K562 (cell line): ENCODE results near the gene B3GALT4. TPM values are rescaled to one million over a fixed set of nuclear protein-coding genes. Genes with fewer than 3 reads are reported as not detected.

Experiments used
- ATAC-seq: fragments of 200-7000 bp; cut with Tn5 transposase; 3 replicates; pipeline ENCODE4 v1.9.1; 2020; ENCODE audit warnings: moderate library complexity
- BruUV-seq: library from RNA; stranded (reverse); fragments of 400-500 nt; replicated peaks from 2 replicates; lab custom pipeline; 2021; lab: Mats Ljungman, UMichigan
- CTCF ChIA-PET: fragments of 300-600 bp; formaldehyde crosslinking; extraction: SDS; loops from one replicate; lab custom pipeline; 2021; ENCODE audit warnings: low intra/inter-chr PET ratio; lab: Yijun Ruan, JAX
- POLR2A ChIA-PET: fragments of 300-600, 350-650 bp; sonication (Branson Sonifier 250); formaldehyde crosslinking; extraction: SDS; loops from one replicate; lab custom pipeline; 2021; ENCODE audit warnings: antibody characterized with exemption, inconsistent platforms; lab: Yijun Ruan, JAX
- DNase-seq, 4 experiments: peaks; one replicate each; pipeline versions ENCODE4 v3.0.0 to v3.0.0-alpha.2; 2011 to 2018; ENCODE audit warnings: low spot score in 3 of 4, mixed read lengths in 3 of 4; ENCODE audit errors: extremely low read depth in 1 of 4
- FAIRE-seq: peaks from 2 replicates; lab custom pipeline; 2011; peaks lifted over from hg19 to GRCh38; lab: Jason Lieb, UNC
- H2AFZ ChIP-seq: 2 replicates; pipeline ENCODE4 v1.6.0; 2011; ENCODE audit warnings: low read depth, low read length, control low read depth, inconsistent platforms
- H3K27ac ChIP-seq: fragments of 200-600 bp; 3 replicates; pipeline ENCODE4 v1.8.0; 2011; ENCODE audit warnings: low read depth, mild to moderate bottlenecking, control low read depth, inconsistent platforms, low read length, moderate library complexity, mixed read lengths; ENCODE audit errors: extremely low read depth
- H3K27me3 ChIP-seq, 2 experiments: fragments of 300-600 bp in 1 of 2; 2 replicates in 1 of 2; 3 replicates in 1 of 2; pipeline versions ENCODE4 v1.6.0 to v1.8.0; 2011; ENCODE audit warnings: inconsistent platforms in 2 of 2, low read length in 2 of 2, mild to moderate bottlenecking in 1 of 2, mixed read lengths in 1 of 2, moderate library complexity in 1 of 2; ENCODE audit not compliant: control insufficient read depth in 2 of 2, insufficient read depth in 2 of 2
- H3K36me3 ChIP-seq: fragments of 300-600 bp; 3 replicates; pipeline ENCODE4 v1.8.0; 2011; ENCODE audit warnings: mild to moderate bottlenecking, low read length, inconsistent platforms; ENCODE audit not compliant: control insufficient read depth, insufficient read depth
- H3K4me1 ChIP-seq, 2 experiments: fragments of 200-600 bp in 1 of 2; replicated peaks in 1 of 2; 2 replicates in 1 of 2; 3 replicates in 1 of 2; pipeline versions ENCODE4 v1.5.1 to v1.8.0; 2011; ENCODE audit warnings: inconsistent platforms in 2 of 2, low read length in 2 of 2, mild to moderate bottlenecking in 1 of 2, mixed read lengths in 1 of 2, moderate library complexity in 1 of 2; ENCODE audit not compliant: control insufficient read depth in 2 of 2, insufficient read depth in 2 of 2
- H3K4me2 ChIP-seq: 2 replicates; pipeline ENCODE4 v1.6.1; 2011; ENCODE audit warnings: low read length, control low read depth, inconsistent platforms, mixed read lengths; ENCODE audit not compliant: insufficient read depth
- H3K4me3 ChIP-seq: fragments of 200-600 bp; sonication (generic), shearing (Covaris generic); 2 replicates; pipeline ENCODE4 v1.5.1; 2016; ENCODE audit warnings: control low read depth, inconsistent platforms
- H3K79me2 ChIP-seq: fragments of 200-600 bp; 3 replicates; pipeline ENCODE4 v1.8.0; 2011; ENCODE audit warnings: low read length, inconsistent platforms; ENCODE audit not compliant: control insufficient read depth, insufficient read depth
- H3K9ac ChIP-seq, 2 experiments: 2 replicates each; pipeline versions ENCODE4 v1.6.0 to v1.6.1; 2011; ENCODE audit warnings: low read depth in 2 of 2, low read length in 2 of 2, control low read depth in 1 of 2, inconsistent platforms in 1 of 2, mild to moderate bottlenecking in 1 of 2, mixed read lengths in 1 of 2; ENCODE audit not compliant: insufficient read depth in 1 of 2
- H3K9me1 ChIP-seq: one replicate; pipeline ENCODE4 v1.6.0; 2011; ENCODE audit warnings: inconsistent platforms, mild to moderate bottlenecking, low read length, moderate library complexity; ENCODE audit not compliant: control insufficient read depth, insufficient read depth
- H3K9me3 ChIP-seq: replicated peaks from 2 replicates; pipeline ENCODE4 v1.5.1; 2011; ENCODE audit warnings: low read depth, low read length, inconsistent platforms; ENCODE audit not compliant: control insufficient read depth, insufficient read depth
- H4K20me1 ChIP-seq: replicated peaks from 2 replicates; pipeline ENCODE4 v1.6.1; 2011; ENCODE audit warnings: low read length, inconsistent platforms, mixed read lengths; ENCODE audit not compliant: control insufficient read depth, insufficient read depth
- BCOR ChIP-seq: fragments of 450-650 bp; IDR thresholded peaks from 2 replicates; pipeline ENCODE4 v1.6.1; 2016
- CEBPG ChIP-seq, 3 experiments: fragments of 200-800 bp in 1 of 3; sonication (Bioruptor generic) in 1 of 3; sonication (generic) in 1 of 3; formaldehyde crosslinking in 1 of 3; IDR thresholded peaks in 2 of 3; conservative IDR thresholded peaks in 1 of 3; 2 replicates each; pipeline versions ENCODE4 v1.6.1 to v1.8.0; 2016 to 2022; ENCODE audit warnings: missing compliant biosample characterization in 2 of 3, missing genetic modification characterization in 2 of 3, mild to moderate bottlenecking in 1 of 3, missing genetic modification reagents in 1 of 3
- FOXM1 ChIP-seq, 2 experiments: fragments of 450-650 bp in 1 of 2; sonication (generic) in 1 of 2; formaldehyde crosslinking in 1 of 2; IDR thresholded peaks; 2 replicates each; pipeline versions ENCODE4 v1.6.1 to v1.9.0; 2017 to 2022; ENCODE audit warnings: low read depth in 2 of 2, mild to moderate bottlenecking in 2 of 2, missing genetic modification reagents in 1 of 2, moderate library complexity in 1 of 2
- HDGF ChIP-seq: fragments of 450-650 bp; IDR thresholded peaks from 2 replicates; pipeline ENCODE4 v1.6.1; 2016
- NFRKB ChIP-seq: fragments of 450-650 bp; IDR thresholded peaks from 2 replicates; pipeline ENCODE4 v1.6.1; 2016; ENCODE audit warnings: low read depth
- RBM15 ChIP-seq: fragments of 200-400 bp; formaldehyde crosslinking; IDR thresholded peaks from 2 replicates; pipeline ENCODE4 v1.6.1; 2018; ENCODE audit warnings: mild to moderate bottlenecking, low read length, moderate library complexity; ENCODE audit not compliant: insufficient read depth
- SMARCA5 ChIP-seq: fragments of 450-650 bp; IDR thresholded peaks from 2 replicates; pipeline ENCODE4 v1.6.1; 2016
- SRF ChIP-seq, 2 experiments: fragments of 250-450, 450-650 bp in 1 of 2; sonication (Bioruptor Pico) in 1 of 2; sonication (generic) in 1 of 2; formaldehyde crosslinking; IDR thresholded peaks; 2 replicates each; pipeline versions ENCODE4 v1.5.0 to v1.5.1; 2020 to 2022; ENCODE audit warnings: mild to moderate bottlenecking in 1 of 2, missing genetic modification reagents in 1 of 2
- XRCC3 ChIP-seq: fragments of 450-650 bp; IDR thresholded peaks from 2 replicates; pipeline ENCODE4 v1.6.1; 2017; ENCODE audit warnings: mild to moderate bottlenecking, moderate library complexity
- ZEB2 ChIP-seq: fragments of 450-650 bp; IDR thresholded peaks from 2 replicates; pipeline ENCODE4 v1.6.1; 2016
- ZNF3 ChIP-seq: fragments of 250-450 bp; sonication (Bioruptor Pico); IDR thresholded peaks from 2 replicates; pipeline ENCODE4 v1.5.0; 2021; ENCODE audit warnings: mild to moderate bottlenecking, moderate library complexity
- ZNF586 ChIP-seq: fragments of 450-650 bp; formaldehyde crosslinking; conservative IDR thresholded peaks from 2 replicates; pipeline ENCODE4 v1.4.0; 2020; ENCODE audit warnings: mild to moderate bottlenecking, moderate library complexity
- ZNF766 ChIP-seq: fragments of 200-800 bp; sonication (Bioruptor generic); conservative IDR thresholded peaks from 2 replicates; pipeline ENCODE4 v1.6.1; 2016; ENCODE audit warnings: missing genetic modification characterization, missing compliant biosample characterization
- WGBS: fragments of 100-300 bp; shearing (Covaris generic); methylation state at CpG from one replicate; pipeline ENCODE4 v1.1.6; 2016; ENCODE audit warnings: low coverage, mixed read lengths; ENCODE audit not compliant: insufficient coverage; ENCODE audit errors: missing lambda C conversion rate; 5-methylcytosine and 5-hydroxymethylcytosine counted together
- in situ Hi-C: fragments of 300-500 bp; cut with MboI; formaldehyde crosslinking; loops from 4 replicates; pipeline ENCODE4 v1.15.0; 2018; ENCODE audit warnings: inconsistent platforms, mixed read lengths
- intact Hi-C: fragments of 100-400 bp; cut with micrococcal nuclease; formaldehyde crosslinking; loops from 2 replicates; pipeline ENCODE4 v1.14.2; 2022
- polyA plus RNA-seq, 8 experiments: library from polyadenylated mRNA; depleted of rRNA in 4 of 8; stranded (reverse) in 5 of 8; unstranded in 3 of 8; fragments of >200 nt; fragmentation: Nextera tagmentation in 2 of 8; fragmentation: Illumina TruSeq in 1 of 8; extraction: Ambion mirVana in 2 of 8; extraction: Trizol in 1 of 8; gene quantifications; 2 replicates each; pipeline versions ENCODE4 v1.2.1 to v1.2.3, GENCODE V29; 2011 to 2014; ENCODE audit warnings: inconsistent platforms in 1 of 8, missing spikeins in 1 of 8
- total RNA-seq, 7 experiments: library from RNA; depleted of rRNA in 6 of 7; stranded (reverse); fragments of >200 nt in 6 of 7; fragmentation: Illumina TruSeq in 2 of 7; extraction: Trizol in 2 of 7; gene quantifications; 2 replicates each; pipeline versions ENCODE4 v1.2.1 to v1.2.3, GENCODE V29; 2011 to 2021; ENCODE audit warnings: low replicate concordance in 1 of 7
- TF ChIP-seq, protein P1 (sequence below): fragments of 250-450 bp; sonication (Bioruptor Pico); IDR thresholded peaks from 2 replicates; pipeline ENCODE4 v1.5.0; 2021
- TF ChIP-seq, protein P2 (sequence below): IDR thresholded peaks from 2 replicates; pipeline ENCODE4 v1.6.1; 2011; ENCODE audit warnings: borderline replicate concordance, low read depth, mild to moderate bottlenecking, moderate library complexity, low read length; ENCODE audit not compliant: insufficient read depth, poor library complexity, severe bottlenecking

The B3GALT4 gene
- total and polyA plus RNA-seq, 9 of the 15 experiments (the other 6 are each of a cell fraction or from before 2014, with no cell fraction given), result 0.11 to 1.3 (median 0.53) TPM; not detected in 1

DNA sequence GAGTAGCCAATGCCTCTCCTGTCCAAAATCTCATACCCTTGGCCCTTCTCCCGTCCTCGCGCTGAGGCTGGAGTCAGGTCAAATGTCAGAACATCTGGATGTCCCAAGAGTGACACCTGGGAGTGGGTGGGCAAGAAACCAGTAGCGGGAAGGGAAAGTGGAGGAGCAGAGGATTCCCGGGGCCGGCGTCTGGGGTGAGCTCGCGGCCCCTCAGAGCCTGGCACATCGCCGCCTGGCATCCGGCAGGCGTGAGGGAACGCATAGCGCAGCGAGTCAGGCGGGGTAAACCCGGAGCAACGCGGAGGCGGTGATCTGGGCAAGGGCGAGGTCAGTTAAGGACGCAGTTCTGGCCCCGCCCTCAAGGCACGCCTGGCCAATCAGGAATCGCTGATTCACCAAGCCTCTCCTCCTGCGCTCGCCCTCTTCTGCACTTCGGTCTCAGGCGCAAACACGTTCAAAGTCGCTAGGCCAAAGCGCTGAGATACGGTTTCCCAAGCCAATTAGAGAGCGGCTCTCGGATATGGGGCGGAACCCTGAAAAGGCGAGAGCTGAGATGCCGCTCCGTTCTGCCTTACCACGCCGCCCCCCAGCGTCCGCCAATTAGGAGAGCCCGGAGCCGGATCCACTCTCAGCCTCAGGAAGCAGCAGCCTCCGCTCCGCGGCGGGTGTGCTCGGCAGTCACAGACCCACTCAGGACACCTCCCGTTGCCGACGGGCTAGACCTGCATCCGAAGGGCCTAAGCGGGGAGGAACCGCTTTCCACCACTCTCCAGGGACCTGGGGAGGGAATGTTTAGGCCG is 27.8 kb upstream of the B3GALT4 start:
- TSS peak; percentile 43 for BruUV-seq
- DNase-seq (peak; percentile 95 to 100 (median 96)), FAIRE-seq (peak; percentile 100), ATAC-seq (peak; percentile 97)
- intact Hi-C loops (loop anchor here (1.0 to 2.0 kb wide), 4 partner anchors 48 to 235 kb away; partner anchors contain the start of genes RXRB and SLC39A7), in situ Hi-C loops (loop anchor here (5.0 kb wide), 2 partner anchors 132 to 232 kb away; no protein-coding TSS in a partner anchor)
- H2AFZ ChIP-seq, result peak overlapping the region; percentile 99
- H3K27me3 ChIP-seq, result peaks cover 4 to 6% of the 10 kb centered on the region in 2 experiments; a peak in 2 of 5 replicates
- H3K9ac ChIP-seq, result peak overlapping the region; percentile 89 to 90
- peaks cover 22 to 31% of the 10 kb centered on the region in 2 experiments for H3K4me1 ChIP-seq
- no peaks in the 10 kb centered on the region for H3K9me3 ChIP-seq
- peak overlapping the region; percentile 91 for H3K27ac ChIP-seq
- peak overlapping the region; percentile 53 for H3K4me3 ChIP-seq
- WGBS, result 1% methylated on average over 58 of the region's 58 CpGs
- ChIA-PET POLR2A (interaction anchor here (0.5 to 5.2 kb wide), 29 partner anchors 10 to 1766 kb away, joined by 3 to 57 read pairs (median 4); partner anchors contain the start of genes B3GALT4, HLA-DPA1, RING1 and RPS18), CTCF (interaction anchor here (0.5 to 3.6 kb wide), 9 partner anchors 74 to 505 kb away, joined by 3 to 24 read pairs (median 5); no protein-coding TSS in a partner anchor)
- peaks cover 4% of the 10 kb centered on the region for H3K9me1 ChIP-seq
- peaks cover 19% of the 10 kb centered on the region for H3K36me3 ChIP-seq
- peak overlapping the region; percentile 97 for H3K4me2 ChIP-seq
- no peaks in the 10 kb centered on the region for H4K20me1 ChIP-seq
- H3K79me2 ChIP-seq, result no peaks in the 10 kb centered on the region
- TF ChIP-seq ZEB2 (no peak), ZNF3 (no peak), RBM15 (no peak), ZNF766 (CRISPR knock-in tag) (no peak), SMARCA5 (no peak), BCOR (peak; percentile 32; the same call in 1 of the 2 replicates), CEBPG (CRISPR knock-in tag; IDR thresholded peaks at IDR 0.05) (peak; percentile 27; the same call in 1 of the 2 replicates), CEBPG (tag; conservative IDR thresholded peaks at IDR 0.05 in 1 of 2, IDR thresholded peaks at IDR 0.05 in 1 of 2) (no peak), SRF (CRISPR knock-in tag; IDR thresholded peaks at IDR 0.05) (peak in 1 of 2 experiments; percentile 71; a peak in 2 of 4 replicates), ZNF586 (CRISPR knock-in tag) (no peak), HDGF (peak; percentile 53; the same call in 1 of the 2 replicates), FOXM1 (IDR thresholded peaks at IDR 0.05; ENCODE audit: low read depth) (no peak), FOXM1 (CRISPR knock-in tag; IDR thresholded peaks at IDR 0.05; ENCODE audit: low read depth) (no peak; the same call in 1 of the 2 replicates), NFRKB (peak; percentile 48), XRCC3 (no peak)
- TF ChIP-seq, protein P1, sequence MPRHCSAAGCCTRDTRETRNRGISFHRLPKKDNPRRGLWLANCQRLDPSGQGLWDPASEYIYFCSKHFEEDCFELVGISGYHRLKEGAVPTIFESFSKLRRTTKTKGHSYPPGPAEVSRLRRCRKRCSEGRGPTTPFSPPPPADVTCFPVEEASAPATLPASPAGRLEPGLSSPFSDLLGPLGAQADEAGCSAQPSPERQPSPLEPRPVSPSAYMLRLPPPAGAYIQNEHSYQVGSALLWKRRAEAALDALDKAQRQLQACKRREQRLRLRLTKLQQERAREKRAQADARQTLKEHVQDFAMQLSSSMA (CRISPR knock-in tag), result peak; percentile 11; the same call in 1 of the 2 replicates
- TF ChIP-seq, protein P2, sequence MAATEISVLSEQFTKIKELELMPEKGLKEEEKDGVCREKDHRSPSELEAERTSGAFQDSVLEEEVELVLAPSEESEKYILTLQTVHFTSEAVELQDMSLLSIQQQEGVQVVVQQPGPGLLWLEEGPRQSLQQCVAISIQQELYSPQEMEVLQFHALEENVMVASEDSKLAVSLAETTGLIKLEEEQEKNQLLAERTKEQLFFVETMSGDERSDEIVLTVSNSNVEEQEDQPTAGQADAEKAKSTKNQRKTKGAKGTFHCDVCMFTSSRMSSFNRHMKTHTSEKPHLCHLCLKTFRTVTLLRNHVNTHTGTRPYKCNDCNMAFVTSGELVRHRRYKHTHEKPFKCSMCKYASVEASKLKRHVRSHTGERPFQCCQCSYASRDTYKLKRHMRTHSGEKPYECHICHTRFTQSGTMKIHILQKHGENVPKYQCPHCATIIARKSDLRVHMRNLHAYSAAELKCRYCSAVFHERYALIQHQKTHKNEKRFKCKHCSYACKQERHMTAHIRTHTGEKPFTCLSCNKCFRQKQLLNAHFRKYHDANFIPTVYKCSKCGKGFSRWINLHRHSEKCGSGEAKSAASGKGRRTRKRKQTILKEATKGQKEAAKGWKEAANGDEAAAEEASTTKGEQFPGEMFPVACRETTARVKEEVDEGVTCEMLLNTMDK, result peak; percentile 21
